ENCODE measurements around the gene GLRB. TPM values are rescaled to one million over a fixed set of nuclear protein-coding genes. Genes with fewer than 3 reads are reported as not detected.
"Not testable (repeated sequence)": the region's sequence is repeated elsewhere in the genome, so short reads cannot be mapped to it uniquely, and the experiment has no call there.

GLRB gene
- 2.7 TPM for total RNA-seq

DNA sequence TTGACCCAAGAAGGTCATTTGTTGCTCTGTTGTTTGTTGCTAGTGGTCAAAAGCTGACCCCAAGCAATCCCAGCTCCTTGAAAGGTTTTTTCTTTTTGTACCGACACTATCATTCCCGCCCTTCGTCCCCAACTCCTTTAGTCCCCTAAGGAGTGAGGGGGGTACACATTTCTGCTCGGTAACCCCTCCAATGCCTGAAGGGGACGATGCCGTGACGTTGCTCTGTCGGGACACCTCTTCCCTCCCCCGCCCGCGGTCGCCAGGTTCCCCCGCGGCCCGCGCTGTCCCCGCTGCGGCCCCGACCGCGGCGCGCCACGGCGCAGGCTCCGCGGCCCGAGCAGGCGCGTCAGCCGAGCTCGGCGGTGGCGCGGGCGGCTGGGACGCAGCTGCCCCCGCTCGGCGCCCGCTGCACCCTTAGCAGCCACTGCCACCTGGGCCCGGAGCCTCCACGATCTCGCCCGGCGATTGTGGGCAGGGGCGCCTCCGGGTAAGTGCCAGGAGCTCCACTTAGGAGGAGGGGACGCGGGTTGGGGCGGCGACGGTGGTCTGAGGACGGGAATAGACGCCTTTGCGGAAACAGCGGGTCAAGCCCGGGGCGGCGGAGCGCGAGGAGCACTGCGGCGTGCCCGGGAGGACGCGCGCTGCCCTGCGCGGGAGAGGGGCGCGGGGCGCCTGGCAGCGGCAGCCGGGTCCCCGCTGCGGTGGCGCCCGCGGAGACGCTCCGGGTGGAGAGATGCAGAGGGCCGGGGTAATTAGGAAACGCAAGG lies at the start of gene GLRB:
GLRB (plus strand) TSS at position 340 of the 767 bp plus-strand sequence. CDS start 1,875 bp downstream, outside the sequence.
- DNase-seq (ENCODE audit: low spot score) = no peak

DNA sequence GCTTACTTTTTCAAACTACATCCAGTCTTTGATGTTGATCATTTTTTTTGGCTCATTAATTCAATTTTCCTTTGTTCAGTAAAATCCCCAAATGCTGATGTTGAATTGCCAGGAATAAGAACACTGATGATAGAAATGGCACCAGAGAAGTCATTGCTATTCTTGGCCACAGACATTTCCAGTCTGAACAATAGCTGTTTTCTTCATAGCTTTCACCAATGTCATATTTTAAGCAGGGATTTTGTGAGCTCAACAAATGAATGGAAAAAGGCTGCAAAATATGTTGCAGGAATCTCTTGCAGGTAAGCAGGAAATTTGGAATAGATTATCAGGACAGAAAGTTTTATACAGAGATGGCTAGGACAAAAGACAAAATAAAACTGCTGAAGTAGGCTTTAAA lies 40.5 kb upstream of the GLRB start:
- no peak for ATAC-seq
- DNase-seq (ENCODE audit: low spot score) = no peak
- intact Hi-C loops (cut with DNase I) = loop anchor here (5.0 kb wide), 1 partner anchor 558 kb away; no protein-coding TSS in a partner anchor

More for the DNA sequence above, at the start of gene GLRB:
- peak; percentile 26 for ATAC-seq
- intact Hi-C loops (cut with DNase I) = no loop called here

DNA sequence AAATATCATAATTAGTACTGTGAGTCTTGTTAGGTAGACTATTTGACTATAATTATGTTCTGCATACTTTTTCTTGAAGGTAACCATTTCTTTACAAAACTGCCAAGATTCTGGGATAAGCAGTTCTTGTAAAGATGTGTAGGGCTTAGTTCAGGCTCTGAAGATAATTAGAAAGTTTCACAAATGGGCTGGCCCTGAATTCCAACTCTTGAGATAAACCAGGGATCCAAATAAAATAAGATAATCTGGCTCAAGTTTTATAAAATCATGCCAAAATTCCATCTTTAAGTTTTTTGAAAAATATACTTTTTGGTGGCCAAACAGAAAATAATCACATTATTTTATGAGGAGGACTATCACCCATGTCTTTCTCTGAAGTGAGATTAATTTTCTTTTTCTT lies 35.5 kb upstream of the GLRB start:
- no peak for DNase-seq (ENCODE audit: low spot score)
- no peak for ATAC-seq
- intact Hi-C loops (cut with DNase I) = no loop called here

DNA sequence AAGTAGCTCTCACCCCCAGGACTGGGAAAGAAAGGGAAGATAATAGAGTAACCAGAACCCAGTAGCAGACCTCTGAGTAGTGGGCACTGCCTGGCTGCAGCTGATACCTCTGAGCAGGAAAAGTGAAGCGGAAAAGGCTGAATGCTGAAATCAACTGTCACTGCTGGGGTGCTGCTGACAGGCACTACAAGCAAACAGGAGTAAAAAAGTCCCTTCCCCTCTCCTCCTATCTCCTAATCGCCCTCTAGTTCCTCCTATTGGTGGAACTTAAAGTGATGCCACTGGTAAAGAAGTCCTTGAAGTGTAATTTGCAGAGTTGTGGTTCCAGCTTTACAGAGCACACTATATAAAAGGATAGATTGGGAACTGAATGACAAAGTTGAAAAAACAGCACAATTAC lies 32.8 kb upstream of the GLRB start:
- ATAC-seq = no peak
- DNase-seq (ENCODE audit: low spot score) = no peak
- intact Hi-C loops (cut with DNase I) = no loop called here

DNA sequence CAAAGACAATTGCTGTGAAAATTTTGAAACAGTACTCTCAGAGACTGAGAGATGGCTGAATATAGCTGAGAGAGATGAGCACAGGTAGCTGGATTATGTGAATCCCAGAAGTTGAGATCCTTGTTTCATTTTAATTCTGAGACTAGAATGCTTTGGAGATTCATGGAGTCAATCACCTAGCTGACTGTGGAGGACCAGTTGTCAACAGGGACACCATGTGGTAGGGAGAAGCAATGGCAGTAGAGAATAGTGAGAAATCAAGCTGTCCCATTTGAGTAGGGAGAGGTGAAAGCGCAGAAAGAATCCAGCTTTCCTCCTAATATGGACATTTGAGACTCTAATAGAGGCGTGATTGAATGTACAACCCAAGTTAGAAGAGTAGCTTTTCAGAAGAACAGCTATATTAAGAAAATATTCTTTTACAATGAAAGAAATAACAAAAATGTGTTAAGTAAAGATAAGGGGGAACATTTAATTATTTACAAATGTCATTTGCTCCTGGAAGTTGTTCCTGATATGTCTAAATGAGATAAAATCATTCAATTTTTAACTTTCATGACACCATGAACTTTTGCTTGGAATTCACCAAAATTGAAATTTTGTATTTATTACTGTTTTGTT lies 30.3 kb upstream of the GLRB start:
- intact Hi-C loops (cut with DNase I) = no loop called here
- ATAC-seq = peak; percentile 62
- no peak for DNase-seq (ENCODE audit: low spot score)

DNA sequence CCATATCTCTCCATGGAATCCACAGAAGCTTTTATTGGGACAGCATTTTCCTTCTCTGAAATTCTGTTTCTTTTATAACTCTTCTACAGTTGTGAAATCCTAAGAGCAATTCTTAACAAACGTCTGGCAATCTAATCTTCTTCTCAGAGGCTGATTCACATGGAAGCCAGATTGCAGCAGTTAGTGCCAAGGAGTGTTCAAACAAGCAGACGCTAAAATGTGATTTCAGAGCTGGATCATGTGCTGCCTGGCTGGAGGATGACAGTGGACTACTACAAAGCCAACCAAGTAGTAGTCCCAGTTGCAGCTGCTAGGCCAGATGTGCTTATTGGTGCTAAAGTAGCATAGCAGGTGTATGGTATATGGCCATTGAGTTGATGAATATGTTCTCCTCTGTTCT lies 27.7 kb upstream of the GLRB start:
- no peak for DNase-seq (ENCODE audit: low spot score)
- ATAC-seq = peak; percentile 86
- intact Hi-C loops (cut with DNase I) = no loop called here

DNA sequence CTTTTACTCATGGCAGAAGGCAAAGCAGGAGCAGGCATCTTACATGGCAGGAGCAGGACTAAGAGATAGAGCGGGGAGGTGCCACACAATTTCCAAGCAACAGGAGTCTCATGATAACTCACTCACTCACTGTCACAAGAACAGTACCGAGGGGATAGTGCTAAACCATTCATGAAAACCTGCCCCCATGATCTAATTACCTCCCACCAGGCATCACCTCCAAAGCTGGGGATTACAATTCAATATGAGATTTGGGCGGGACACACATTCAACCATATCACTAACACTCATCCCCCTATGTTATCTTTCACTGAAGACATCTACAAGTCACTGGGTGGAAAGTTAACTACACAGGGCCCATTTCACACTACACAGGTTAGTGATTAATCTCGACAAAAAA lies 25.4 kb upstream of the GLRB start:
- intact Hi-C loops (cut with DNase I) = no loop called here
- DNase-seq (ENCODE audit: low spot score) (no peak), ATAC-seq (no peak)

DNA sequence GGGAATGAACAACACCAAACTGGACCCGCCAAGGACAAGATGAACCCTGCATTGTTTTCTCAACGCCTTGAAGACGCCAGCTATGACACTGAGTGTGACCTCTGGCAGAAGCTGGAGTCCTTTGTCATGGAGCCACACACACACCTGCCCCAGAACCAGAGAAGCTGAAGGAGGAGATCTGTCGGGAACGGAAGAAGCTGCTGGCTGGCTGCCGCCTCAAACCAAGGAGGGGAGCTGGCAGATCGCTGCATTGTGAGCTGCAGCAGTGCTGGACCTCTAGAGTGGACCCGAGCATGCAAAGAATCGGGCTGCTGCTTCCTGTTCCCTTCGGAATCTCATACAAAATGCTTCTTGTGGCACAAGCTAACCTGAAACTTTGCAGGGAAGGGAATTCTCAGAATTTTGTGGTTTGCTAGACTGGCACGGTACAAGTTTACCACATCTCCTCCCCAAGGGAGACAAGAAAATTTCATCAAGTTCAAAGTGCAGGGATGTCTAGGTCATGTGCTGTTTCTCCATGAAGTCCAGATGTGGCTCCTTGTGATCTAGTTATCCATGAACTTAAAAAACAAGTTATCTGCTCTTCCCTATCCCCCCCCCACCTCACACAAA lies 23.4 kb upstream of the GLRB start:
- ATAC-seq (peak; percentile 85), DNase-seq (ENCODE audit: low spot score) (no peak)
- intact Hi-C loops (cut with DNase I) = no loop called here

DNA sequence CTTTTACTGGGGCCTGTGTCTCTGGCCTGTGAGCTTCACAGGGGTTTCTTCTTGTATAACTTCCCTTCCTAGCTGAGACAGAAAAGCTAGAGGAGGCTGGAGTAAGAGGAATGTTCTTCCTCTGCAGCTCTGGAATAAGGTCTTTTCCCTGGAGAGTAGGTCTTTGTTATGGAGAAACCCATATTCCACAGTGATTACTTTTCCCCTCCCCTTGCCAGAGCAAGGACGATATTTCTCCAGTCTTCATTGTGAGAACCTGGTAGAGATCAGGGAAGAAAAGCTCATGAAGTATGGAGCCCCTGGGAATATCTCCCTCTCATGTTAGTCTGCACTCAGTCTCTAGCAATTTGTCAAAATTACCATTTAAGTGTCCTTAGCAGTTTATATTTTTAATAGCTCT lies 18.7 kb upstream of the GLRB start:
- no peak for DNase-seq (ENCODE audit: low spot score)
- intact Hi-C loops (cut with DNase I) = no loop called here
- no peak for ATAC-seq

DNA sequence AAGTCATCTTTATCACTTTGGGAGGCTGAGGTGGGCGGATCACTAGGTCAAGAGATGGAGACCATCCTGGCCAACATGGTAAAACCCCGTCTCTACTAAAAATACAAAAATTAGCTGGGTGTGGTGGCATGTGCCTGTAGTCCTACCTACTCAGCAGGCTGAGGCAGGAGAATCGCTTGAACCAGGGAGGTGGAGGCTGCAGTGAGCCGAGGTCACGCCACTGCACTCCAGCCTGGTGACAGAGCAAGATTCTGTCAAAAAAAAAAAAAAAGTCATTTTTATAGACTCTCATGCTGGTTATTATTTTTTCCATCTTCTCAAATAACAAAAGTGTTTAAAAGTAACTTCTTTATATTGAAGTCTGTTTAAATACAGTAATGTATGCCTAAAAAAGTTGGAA lies 17.1 kb upstream of the GLRB start:
- DNase-seq (ENCODE audit: low spot score); intact Hi-C loops (cut with DNase I): not testable (repeated sequence)

DNA sequence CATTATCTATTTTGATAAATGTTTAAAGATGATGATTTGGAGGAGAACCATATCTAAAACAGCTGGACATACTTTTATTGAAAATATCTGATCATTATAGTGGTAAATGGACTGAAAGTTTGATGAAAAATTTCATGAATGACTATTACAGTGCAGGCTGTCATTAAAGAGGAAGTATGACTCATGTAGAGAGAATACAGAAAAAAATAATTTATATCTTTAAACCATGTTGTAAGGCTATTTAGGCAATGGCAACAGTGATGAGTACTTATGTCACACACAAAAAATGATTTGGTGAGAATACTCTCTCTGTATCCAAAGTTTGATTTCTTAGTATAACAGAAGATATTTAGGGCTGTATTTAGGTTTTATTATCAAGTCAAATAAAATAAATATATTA lies 3.9 kb upstream of the GLRB start:
- no peak for ATAC-seq
- intact Hi-C loops (cut with DNase I) = no loop called here
- DNase-seq (ENCODE audit: low spot score) = no peak

More for the DNA sequence above, 17.1 kb upstream of the GLRB start:
- not testable (repeated sequence) for ATAC-seq

DNA sequence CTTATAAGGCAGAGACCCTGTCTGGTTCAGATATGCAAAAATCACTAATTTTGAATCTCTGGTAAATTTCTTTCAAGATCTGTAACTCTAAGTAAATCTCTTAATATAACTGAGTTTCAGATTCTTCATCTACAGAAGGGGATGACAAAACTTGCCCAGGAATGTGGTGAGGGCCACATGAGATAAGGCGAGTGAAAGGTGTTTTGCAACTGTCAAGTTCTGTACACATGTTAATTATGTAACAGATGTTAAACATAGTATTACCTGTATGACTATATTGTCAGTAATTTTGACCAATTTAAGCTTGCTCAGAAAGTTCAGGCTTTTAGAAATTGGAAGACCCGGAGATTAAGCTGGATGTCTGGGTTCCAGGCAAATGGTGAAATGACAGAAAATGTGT lies 549 bp upstream of the GLRB start:
- no peak for ATAC-seq
- intact Hi-C loops (cut with DNase I) = no loop called here
- DNase-seq (ENCODE audit: low spot score) = no peak

DNA sequence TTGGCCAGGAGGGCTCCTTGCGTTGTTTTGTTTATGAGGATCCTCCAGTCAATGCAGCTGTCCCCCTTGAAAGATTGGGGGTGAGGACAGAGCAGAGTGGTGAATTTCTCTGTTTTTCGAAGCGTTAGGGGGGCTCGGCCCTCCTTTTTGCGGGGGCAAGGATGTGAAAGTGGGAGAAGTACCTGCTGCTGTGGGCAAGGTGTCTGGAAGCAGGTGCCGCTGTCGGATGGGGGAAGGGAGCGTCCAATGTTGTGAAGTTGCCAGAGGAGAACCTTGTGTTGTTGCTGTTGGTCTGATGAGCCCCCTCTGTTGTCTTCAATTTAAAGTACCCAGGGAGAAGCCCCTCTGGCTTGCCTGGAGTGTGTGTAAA lies 613 bp downstream of the GLRB start:
- no peak for ATAC-seq
- DNase-seq (ENCODE audit: low spot score) = no peak

DNA sequence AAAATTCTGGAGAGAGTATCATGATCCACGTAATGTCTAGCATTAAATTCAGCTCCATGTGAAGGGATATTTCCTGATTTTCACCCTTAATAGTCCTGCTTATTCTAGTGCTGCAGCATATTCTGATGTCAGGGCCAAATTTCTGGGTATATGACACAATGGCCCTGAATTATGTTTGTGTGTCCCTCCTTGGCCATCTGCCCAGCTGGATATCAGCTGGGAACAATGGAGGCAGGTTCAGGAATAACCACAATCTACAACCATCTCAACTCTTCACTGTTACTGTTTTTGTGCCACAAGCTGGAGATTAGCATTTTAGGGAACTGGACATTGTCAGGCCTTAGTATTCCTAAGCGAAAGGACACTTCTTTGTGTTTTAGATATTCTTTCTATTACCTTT lies 3.5 kb downstream of the GLRB start:
- intact Hi-C loops (cut with DNase I) = no loop called here
- no peak for ATAC-seq
- DNase-seq (ENCODE audit: low spot score) = no peak

More for the DNA sequence above, 613 bp downstream of the GLRB start:
- intact Hi-C loops (cut with DNase I) = no loop called here

DNA sequence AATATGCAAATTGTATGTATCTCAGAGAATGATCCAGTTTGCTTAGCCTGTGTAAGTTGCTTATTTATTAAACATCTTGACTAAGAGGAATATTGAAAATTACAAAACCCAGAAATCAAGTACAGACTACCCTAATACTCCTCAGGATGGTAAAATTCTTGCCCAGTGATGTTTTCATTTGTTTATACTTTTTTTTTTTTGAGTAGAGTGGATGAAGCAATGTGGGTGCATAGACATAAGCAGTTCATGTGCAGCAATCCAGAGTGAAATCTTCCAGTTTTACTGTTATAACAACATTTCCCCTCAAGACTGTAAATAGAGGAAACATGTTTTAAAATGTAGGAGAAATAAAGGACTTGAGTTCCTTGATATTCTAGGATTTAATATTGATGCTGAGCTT lies 4.7 kb downstream of the GLRB start:
- no peak for ATAC-seq
- no peak for DNase-seq (ENCODE audit: low spot score)
- intact Hi-C loops (cut with DNase I) = no loop called here

DNA sequence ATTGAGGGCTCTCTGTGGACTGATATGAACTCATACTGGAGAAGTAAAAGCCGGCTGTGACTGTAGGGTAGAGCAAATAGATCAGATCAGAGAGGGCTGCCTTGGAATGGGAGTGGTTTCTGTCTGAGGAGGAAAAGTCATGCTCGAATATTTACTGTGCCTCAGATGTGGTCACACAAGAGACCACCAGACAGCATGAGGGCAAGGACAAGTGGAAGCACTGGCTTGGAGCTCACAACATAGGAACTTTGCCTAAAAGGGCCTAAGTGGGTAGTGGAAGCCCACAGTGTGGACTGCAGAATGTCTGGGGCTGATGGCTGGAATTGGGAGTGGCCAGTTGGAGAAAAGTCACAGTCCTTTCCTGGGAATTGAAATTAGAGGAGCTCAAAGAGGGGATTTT lies 19.8 kb downstream of the GLRB start:
- no peak for ATAC-seq
- intact Hi-C loops (cut with DNase I) = no loop called here
- DNase-seq (ENCODE audit: low spot score) = no peak

DNA sequence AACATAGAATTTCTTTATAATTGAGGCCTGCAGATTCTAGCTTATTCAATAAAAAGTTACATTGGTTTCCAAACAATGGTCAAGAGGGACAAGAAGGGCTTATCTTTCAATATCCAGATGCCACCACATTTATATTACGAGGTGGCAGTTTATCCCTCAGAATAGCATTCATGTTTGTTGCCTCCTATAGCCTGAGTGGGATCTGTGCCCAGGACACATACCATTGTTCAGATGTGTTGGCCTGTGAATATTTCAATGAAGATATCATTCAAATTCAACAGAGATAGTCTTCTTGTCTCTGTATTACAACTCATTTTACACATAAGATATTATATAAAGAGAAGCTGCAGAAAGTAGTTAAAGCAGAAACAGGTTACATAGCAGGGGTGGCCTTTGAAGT lies 20.5 kb downstream of the GLRB start:
- no peak for ATAC-seq
- DNase-seq (ENCODE audit: low spot score) = no peak
- intact Hi-C loops (cut with DNase I) = no loop called here

DNA sequence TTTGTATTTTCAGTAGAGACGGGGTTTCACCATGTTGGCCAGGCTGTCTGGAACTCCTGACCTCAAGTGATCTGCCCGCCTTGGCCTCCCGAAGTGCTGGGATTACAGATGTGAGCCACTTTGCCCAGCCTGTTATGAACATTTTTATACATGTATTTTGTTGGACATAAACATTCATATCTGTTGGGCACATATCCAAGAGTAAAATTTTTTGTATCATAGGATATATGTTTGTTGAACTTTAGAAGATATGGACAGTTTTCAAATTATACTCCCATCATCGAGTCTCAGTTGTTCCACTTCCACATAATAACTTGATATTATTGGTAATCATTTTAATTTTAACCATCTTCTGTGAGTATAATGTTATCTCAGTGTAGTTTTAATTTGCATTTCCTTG lies 23.6 kb downstream of the GLRB start:
- intact Hi-C loops (cut with DNase I) = no loop called here
- no peak for DNase-seq (ENCODE audit: low spot score)
- no peak for ATAC-seq

DNA sequence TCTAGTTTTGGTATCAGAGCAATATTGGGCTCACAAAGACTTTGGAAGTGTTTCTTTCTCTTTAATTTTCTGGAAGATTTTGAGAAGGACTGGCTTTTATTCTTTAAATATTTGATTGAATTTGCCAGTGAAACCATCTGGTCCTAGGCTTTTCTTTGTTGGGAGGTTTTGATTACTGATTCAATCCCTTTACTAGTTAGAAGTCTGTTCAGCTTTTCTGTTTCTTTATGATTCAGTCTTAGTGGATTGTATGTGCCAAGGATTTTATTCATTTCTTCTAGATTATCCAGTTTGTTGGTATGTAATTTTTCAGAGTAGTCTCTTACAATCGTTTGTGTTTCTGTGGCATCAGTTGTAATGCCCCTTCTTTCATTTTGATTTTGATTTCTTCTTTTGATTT lies 28.6 kb downstream of the GLRB start:
- ATAC-seq (no peak), DNase-seq (ENCODE audit: low spot score) (no peak)
- intact Hi-C loops (cut with DNase I) = no loop called here

DNA sequence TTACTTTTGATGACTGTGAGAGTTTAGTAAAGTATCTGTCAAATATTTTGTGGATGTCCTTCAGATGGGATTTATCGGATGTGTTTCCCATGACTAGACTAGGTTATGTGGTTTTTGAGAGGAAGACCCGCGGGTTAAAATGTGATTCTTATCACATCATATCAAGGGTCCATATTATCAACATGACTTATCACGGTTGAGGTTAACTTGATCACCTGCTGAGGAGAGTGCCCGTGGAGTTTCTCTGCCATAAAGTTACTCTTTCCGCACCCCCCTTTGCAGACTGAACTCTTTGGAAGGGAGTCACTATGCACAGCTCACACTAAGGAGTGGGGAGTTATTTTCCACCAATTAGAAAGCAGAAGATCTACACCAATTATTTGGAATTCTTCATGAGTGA lies 38.7 kb downstream of the GLRB start:
- intact Hi-C loops (cut with DNase I) = no loop called here
- no peak for ATAC-seq

More for the DNA sequence above, 38.7 kb downstream of the GLRB start:
- no peak for DNase-seq (ENCODE audit: low spot score)
